ENCODE data around the gene AMACR. TPM values are rescaled to one million over a fixed set of nuclear protein-coding genes. Genes with fewer than 3 reads are reported as not detected.
"Not testable (repeated sequence)": the region's sequence is repeated elsewhere in the genome, so short reads cannot be mapped to it uniquely, and the experiment has no call there.

Gene AMACR
- total and polyA plus RNA-seq, 4 experiments from 2014 or later, result 5.2 to 9.2 (median 7.4) TPM

GRCh38 chr5:34034534-34035327 lies 26.9 kb upstream of the AMACR start:
- DNase-seq, result no peak
- intact Hi-C loops (cut with micrococcal nuclease), result no loop called here
- ChIA-PET POLR2A (ENCODE audit: partially characterized antibody) (no interaction called here), CTCF (ENCODE audit: partially characterized antibody) (interaction anchor here (1.0 kb wide), 1 partner anchor 37 kb away, joined by 3 read pairs; no protein-coding TSS in a partner anchor)
- H3K27ac ChIP-seq (ENCODE audit: low read depth, low read length), result no peak overlapping the region
- H3K36me3 ChIP-seq (ENCODE audit: insufficient read depth, low read length), result no peaks in the 10 kb centered on the region
- peak overlapping the region in 1 of 8 donors; percentile 32 for H3K4me3 Mint-ChIP-seq
- H3K4me3 ChIP-seq (ENCODE audit: low read length in 2 of 2), result no peak overlapping the region
- no peaks in the 10 kb centered on the region for H3K9me3 ChIP-seq (ENCODE audit: control insufficient read depth in 1 of 2, low read length in 2 of 2)
- H3K4me1 Mint-ChIP-seq, result peaks cover 0 to 4% (median 0%) of the 10 kb centered on the region in 4 donors
- peaks cover 36 to 39% of the 10 kb centered on the region in 2 donors for H3K36me3 Mint-ChIP-seq
- no peaks in the 10 kb centered on the region for H3K27me3 ChIP-seq (ENCODE audit: insufficient read depth, low read length)
- no peaks in the 10 kb centered on the region for H3K27me3 Mint-ChIP-seq
- H3K27ac Mint-ChIP-seq, result no peak overlapping the region
- H3K4me1 ChIP-seq (ENCODE audit: insufficient read depth, low read length), result no peaks in the 10 kb centered on the region
- no peaks in the 10 kb centered on the region for H3K9me3 Mint-ChIP-seq

GRCh38 chr5:34031966-34032365 lies 24.1 kb upstream of the AMACR start:
- DNase-seq, result no peak
- H3K4me3 ChIP-seq (ENCODE audit: low read length in 2 of 2), result no peak overlapping the region
- H3K9me3 ChIP-seq (ENCODE audit: control insufficient read depth in 1 of 2, low read length in 2 of 2), result no peaks in the 10 kb centered on the region
- peaks cover 28 to 34% of the 10 kb centered on the region in 2 donors for H3K36me3 Mint-ChIP-seq
- no peak overlapping the region for H3K4me3 Mint-ChIP-seq
- intact Hi-C loops (cut with micrococcal nuclease), result no loop called here
- no peaks in the 10 kb centered on the region for H3K27me3 ChIP-seq (ENCODE audit: insufficient read depth, low read length)
- CTCF ChIA-PET (ENCODE audit: partially characterized antibody), result interaction anchor here (1.4 kb wide), 1 partner anchor 10 kb away, joined by 3 read pairs; no protein-coding TSS in a partner anchor
- H3K9me3 Mint-ChIP-seq, result no peaks in the 10 kb centered on the region
- H3K36me3 ChIP-seq (ENCODE audit: insufficient read depth, low read length), result no peaks in the 10 kb centered on the region
- no peaks in the 10 kb centered on the region for H3K27me3 Mint-ChIP-seq
- no peak overlapping the region for H3K27ac ChIP-seq (ENCODE audit: low read depth, low read length)
- H3K27ac Mint-ChIP-seq, result no peak overlapping the region
- POLR2A ChIA-PET (ENCODE audit: partially characterized antibody), result no interaction called here
- H3K4me1 ChIP-seq (ENCODE audit: insufficient read depth, low read length), result no peaks in the 10 kb centered on the region
- H3K4me1 Mint-ChIP-seq, result peaks cover 0 to 4% (median 0%) of the 10 kb centered on the region in 4 donors

GRCh38 chr5:34031117-34031516 lies 23.3 kb upstream of the AMACR start:
- H3K27ac ChIP-seq (ENCODE audit: low read depth, low read length), result no peak overlapping the region
- Mint-ChIP-seq H3K4me3 (no peak overlapping the region), H3K27me3 (no peaks in the 10 kb centered on the region), H3K27ac (no peak overlapping the region), H3K4me1 (peaks cover 0 to 4% (median 0%) of the 10 kb centered on the region in 4 donors), H3K36me3 (peaks cover 29 to 33% of the 10 kb centered on the region in 2 donors), H3K9me3 (no peaks in the 10 kb centered on the region)
- no peaks in the 10 kb centered on the region for H3K4me1 ChIP-seq (ENCODE audit: insufficient read depth, low read length)
- ChIA-PET POLR2A (ENCODE audit: partially characterized antibody) (no interaction called here), CTCF (ENCODE audit: partially characterized antibody) (interaction anchor here (1.4 kb wide), 1 partner anchor 9 kb away, joined by 3 read pairs; no protein-coding TSS in a partner anchor)
- no peak for DNase-seq
- H3K36me3 ChIP-seq (ENCODE audit: insufficient read depth, low read length), result no peaks in the 10 kb centered on the region
- intact Hi-C loops (cut with micrococcal nuclease), result no loop called here
- no peaks in the 10 kb centered on the region for H3K27me3 ChIP-seq (ENCODE audit: insufficient read depth, low read length)
- H3K4me3 ChIP-seq (ENCODE audit: low read length in 2 of 2), result no peak overlapping the region
- no peaks in the 10 kb centered on the region for H3K9me3 ChIP-seq (ENCODE audit: control insufficient read depth in 1 of 2, low read length in 2 of 2)

- H3K4me3 ChIP-seq (ENCODE audit: low read length in 2 of 2); H3K27me3 Mint-ChIP-seq; DNase-seq; H3K9me3 ChIP-seq (ENCODE audit: control insufficient read depth in 1 of 2, low read length in 2 of 2); POLR2A ChIA-PET (ENCODE audit: partially characterized antibody); H3K27ac ChIP-seq (ENCODE audit: low read depth, low read length); H3K36me3 ChIP-seq (ENCODE audit: insufficient read depth, low read length); H3K4me3 Mint-ChIP-seq; intact Hi-C loops (cut with micrococcal nuclease); H3K4me1 ChIP-seq (ENCODE audit: insufficient read depth, low read length); H3K27ac Mint-ChIP-seq; H3K9me3 Mint-ChIP-seq; H3K4me1 Mint-ChIP-seq; H3K27me3 ChIP-seq (ENCODE audit: insufficient read depth, low read length); CTCF ChIA-PET (ENCODE audit: partially characterized antibody): not testable (repeated sequence)
- H3K36me3 Mint-ChIP-seq, result peaks cover 34% of the 10 kb centered on the region in 2 donors
These were observed 22.7 kb upstream of the AMACR start for GRCh38 chr5:34030585-34030984.

- intact Hi-C loops (cut with micrococcal nuclease), result no loop called here
- ChIA-PET POLR2A (ENCODE audit: partially characterized antibody) (no interaction called here), CTCF (ENCODE audit: partially characterized antibody) (no interaction called here)
- no peaks in the 10 kb centered on the region for H3K9me3 Mint-ChIP-seq
- no peaks in the 10 kb centered on the region for H3K27me3 ChIP-seq (ENCODE audit: insufficient read depth, low read length)
- H3K27ac Mint-ChIP-seq, result no peak overlapping the region
- H3K4me1 Mint-ChIP-seq, result peaks cover 0 to 4% (median 0%) of the 10 kb centered on the region in 4 donors
- DNase-seq, result no peak
- H3K4me1 ChIP-seq (ENCODE audit: insufficient read depth, low read length), result no peaks in the 10 kb centered on the region
- no peaks in the 10 kb centered on the region for H3K36me3 ChIP-seq (ENCODE audit: insufficient read depth, low read length)
- no peak overlapping the region for H3K27ac ChIP-seq (ENCODE audit: low read depth, low read length)
- H3K4me3 ChIP-seq (ENCODE audit: low read length in 2 of 2), result no peak overlapping the region
- H3K4me3 Mint-ChIP-seq, result no peak overlapping the region
- no peaks in the 10 kb centered on the region for H3K27me3 Mint-ChIP-seq
- H3K36me3 Mint-ChIP-seq, result peaks cover 32 to 35% of the 10 kb centered on the region in 2 donors
- no peaks in the 10 kb centered on the region for H3K9me3 ChIP-seq (ENCODE audit: control insufficient read depth in 1 of 2, low read length in 2 of 2)
These were observed 22.2 kb upstream of the AMACR start for GRCh38 chr5:34030048-34030447.

- CTCF ChIA-PET (ENCODE audit: partially characterized antibody), result no interaction called here
- H3K27me3 Mint-ChIP-seq, result no peaks in the 10 kb centered on the region
- Histone ChIP-seq H3K9me3 (ENCODE audit: control insufficient read depth in 1 of 2, low read length in 2 of 2) (no peaks in the 10 kb centered on the region), H3K36me3 (ENCODE audit: insufficient read depth, low read length) (no peaks in the 10 kb centered on the region), H3K27ac (ENCODE audit: low read depth, low read length) (no peak overlapping the region), H3K27me3 (ENCODE audit: insufficient read depth, low read length) (no peaks in the 10 kb centered on the region), H3K4me3 (ENCODE audit: low read length in 2 of 2) (no peak overlapping the region), H3K4me1 (ENCODE audit: insufficient read depth, low read length) (no peaks in the 10 kb centered on the region)
- peaks cover 26 to 27% of the 10 kb centered on the region in 2 donors for H3K36me3 Mint-ChIP-seq
- H3K27ac Mint-ChIP-seq, result no peak overlapping the region
- DNase-seq, result no peak
- no peaks in the 10 kb centered on the region for H3K9me3 Mint-ChIP-seq
- POLR2A ChIA-PET (ENCODE audit: partially characterized antibody), result no interaction called here
- H3K4me3 Mint-ChIP-seq, result no peak overlapping the region
- intact Hi-C loops (cut with micrococcal nuclease), result no loop called here
- H3K4me1 Mint-ChIP-seq, result peaks cover 0 to 4% (median under 1%) of the 10 kb centered on the region in 4 donors
These were observed 20.5 kb upstream of the AMACR start for GRCh38 chr5:34028349-34028748.

- no peaks in the 10 kb centered on the region for H3K36me3 ChIP-seq (ENCODE audit: insufficient read depth, low read length)
- no peaks in the 10 kb centered on the region for H3K27me3 ChIP-seq (ENCODE audit: insufficient read depth, low read length)
- ChIA-PET POLR2A (ENCODE audit: partially characterized antibody) (no interaction called here), CTCF (ENCODE audit: partially characterized antibody) (no interaction called here)
- peaks cover 8% of the 10 kb centered on the region for H3K4me1 ChIP-seq (ENCODE audit: insufficient read depth, low read length)
- H3K9me3 ChIP-seq (ENCODE audit: control insufficient read depth in 1 of 2, low read length in 2 of 2), result no peaks in the 10 kb centered on the region
- Mint-ChIP-seq H3K27ac (peak overlapping the region in 1 of 7 donors; percentile 85), H3K4me3 (no peak overlapping the region), H3K27me3 (no peaks in the 10 kb centered on the region), H3K9me3 (no peaks in the 10 kb centered on the region), H3K4me1 (peaks cover 13 to 19% (median 17%) of the 10 kb centered on the region in 4 donors), H3K36me3 (peaks cover 28 to 32% of the 10 kb centered on the region in 2 donors)
- no peak overlapping the region for H3K27ac ChIP-seq (ENCODE audit: low read depth, low read length)
- H3K4me3 ChIP-seq (ENCODE audit: low read length in 2 of 2), result no peak overlapping the region
- intact Hi-C loops (cut with micrococcal nuclease), result no loop called here
- DNase-seq, result no peak
These were observed 18.4 kb upstream of the AMACR start for GRCh38 chr5:34026089-34026761.
